HG02970 (cell line): ENCODE data around the gene PTPRD.

ENCODE experiments used
- ATAC-seq: cut with Tn5 transposase; IDR thresholded peaks from one replicate; pipeline ENCODE4 v1.9.1; 2021; ENCODE audit warnings: mild to moderate bottlenecking, moderate library complexity, moderate number of reproducible peaks; ENCODE audit not compliant: unreplicated experiment, low FRiP score

The PTPRD gene

GRCh38 chr9:8401961-8402705 lies 2210.7 kb downstream of the PTPRD start:
- no peak for ATAC-seq

- no peak for ATAC-seq
Observed at GRCh38 chr9:8400378-8400777, 2212.4 kb downstream of the PTPRD start.

GRCh38 chr9:8395022-8395421 lies 2217.8 kb downstream of the PTPRD start:
- ATAC-seq: no peak

GRCh38 chr9:8394341-8394740 lies 2218.5 kb downstream of the PTPRD start:
- no peak for ATAC-seq

- no peak for ATAC-seq
Observed at GRCh38 chr9:8392866-8393265, 2219.9 kb downstream of the PTPRD start.

GRCh38 chr9:8391566-8391965 lies 2221.2 kb downstream of the PTPRD start:
- ATAC-seq: no peak

- ATAC-seq: no peak
Observed at GRCh38 chr9:8391132-8391531, 2221.7 kb downstream of the PTPRD start.

GRCh38 chr9:8390571-8390970 lies 2222.2 kb downstream of the PTPRD start:
- ATAC-seq: no peak

GRCh38 chr9:8389531-8389930 lies 2223.3 kb downstream of the PTPRD start:
- ATAC-seq: no peak

GRCh38 chr9:8388132-8388531 lies 2224.7 kb downstream of the PTPRD start:
- ATAC-seq: no peak

GRCh38 chr9:8384091-8384490 lies 2228.7 kb downstream of the PTPRD start:
- no peak for ATAC-seq

GRCh38 chr9:8382777-8383527 lies 2229.8 kb downstream of the PTPRD start:
- ATAC-seq: no peak

GRCh38 chr9:8382266-8382665 lies 2230.5 kb downstream of the PTPRD start:
- ATAC-seq: no peak

- ATAC-seq: no peak
Observed at GRCh38 chr9:8381601-8382000, 2231.2 kb downstream of the PTPRD start.

GRCh38 chr9:8374471-8374870 lies 2238.3 kb downstream of the PTPRD start:
- no peak for ATAC-seq

GRCh38 chr9:8371686-8372085 lies 2241.1 kb downstream of the PTPRD start:
- ATAC-seq: no peak

GRCh38 chr9:8366161-8366926 lies 2246.5 kb downstream of the PTPRD start:
- ATAC-seq: no peak

GRCh38 chr9:8365466-8366160 lies 2247.2 kb downstream of the PTPRD start:
- no peak for ATAC-seq

GRCh38 chr9:8365029-8365428 lies 2247.8 kb downstream of the PTPRD start:
- ATAC-seq: no peak

GRCh38 chr9:8364026-8364752 lies 2248.6 kb downstream of the PTPRD start:
- ATAC-seq: no peak
